ENCODE results near the gene CCL16. TPM values are rescaled to one million over a fixed set of nuclear protein-coding genes. Genes with fewer than 3 reads are reported as not detected.

The CCL16 gene
- total RNA-seq (under 1 TPM in 2 of 7 donors, not detected in 5; 0.11 to 0.26 TPM), polyA plus RNA-seq (under 1 TPM; 0.17 to 0.90 TPM)
- long read RNA-seq, donor 1, result 0 reads
- long read RNA-seq, donor 2, result 0 reads
- long read RNA-seq, donor 3, result 0 reads

- no peak within 1 kb of the TSS for H3K27ac ChIP-seq
- WGBS, 3 donors, result 84 to 91% (median 87%) methylated on average over 12 of the region's 12 CpGs
- no peaks in the 10 kb centered on the region for H3K9me3 ChIP-seq
- no peaks in the 10 kb centered on the region for H3K4me1 ChIP-seq (ENCODE audit: insufficient read depth)
- no peak within 1 kb of the TSS for H3K4me3 ChIP-seq
- H3K36me3 ChIP-seq, result no peaks in the 10 kb centered on the region
- no peak for DNase-seq
- intact Hi-C loops (cut with DNase I), result no loop called here
- TF ChIP-seq CTCF (IDR thresholded peaks at IDR 0.05) (no peak), POLR2A (IDR thresholded peaks at IDR 0.05) (no peak), EP300 (IDR thresholded peaks at IDR 0.05) (no peak)
- H3K27me3 ChIP-seq, result no peaks in the 10 kb centered on the region
These were observed at the start of gene CCL16 for GRCh38 chr17:35981246-35981645. CCL16 (minus strand) TSS chr17:35981497; CDS start chr17:35981420, 77 bp downstream.

GRCh38 chr17:36030956-36031355 is 49.7 kb upstream of the CCL16 start:
- H3K27ac ChIP-seq, result no peak overlapping the region

GRCh38 chr17:36027761-36028160 is 46.5 kb upstream of the CCL16 start:
- no peak for DNase-seq
- Histone ChIP-seq H3K4me1 (ENCODE audit: insufficient read depth) (no peaks in the 10 kb centered on the region), H3K9me3 (peaks cover 0 to 6% of the 10 kb centered on the region in 2 donors), H3K27me3 (no peaks in the 10 kb centered on the region), H3K4me3 (no peak overlapping the region), H3K27ac (no peak overlapping the region), H3K36me3 (no peaks in the 10 kb centered on the region)
- TF ChIP-seq POLR2A (IDR thresholded peaks at IDR 0.05), result no peak
- no peak for TF ChIP-seq CTCF (IDR thresholded peaks at IDR 0.05)
- TF ChIP-seq EP300 (IDR thresholded peaks at IDR 0.05), result no peak
- 43 to 55% (median 47%) methylated on average over 4 of the region's 4 CpGs for WGBS, 3 donors
- intact Hi-C loops (cut with DNase I), result no loop called here

More at GRCh38 chr17:36030956-36031355, 49.7 kb upstream of the CCL16 start:
- intact Hi-C loops (cut with DNase I), result loop anchor here in 1 of 4 donors (5.0 kb wide), 1 partner anchor 1216 kb away; no protein-coding TSS in a partner anchor
- Histone ChIP-seq H3K27me3 (no peaks in the 10 kb centered on the region), H3K4me1 (ENCODE audit: insufficient read depth) (no peaks in the 10 kb centered on the region), H3K36me3 (no peaks in the 10 kb centered on the region), H3K9me3 (no peaks in the 10 kb centered on the region), H3K4me3 (no peak overlapping the region)
- no peak for TF ChIP-seq CTCF (IDR thresholded peaks at IDR 0.05)
- no peak for TF ChIP-seq POLR2A (IDR thresholded peaks at IDR 0.05)
- TF ChIP-seq EP300 (IDR thresholded peaks at IDR 0.05), result no peak
- WGBS, 3 donors, result 91 to 92% (median 91%) methylated on average over 1 of the region's 1 CpG
- DNase-seq, result no peak

- Histone ChIP-seq H3K4me3 (no peak overlapping the region), H3K36me3 (no peaks in the 10 kb centered on the region), H3K9me3 (peaks cover 0 to 7% of the 10 kb centered on the region in 2 donors), H3K27me3 (no peaks in the 10 kb centered on the region), H3K27ac (no peak overlapping the region), H3K4me1 (ENCODE audit: insufficient read depth) (no peaks in the 10 kb centered on the region)
- no peak for DNase-seq
- 77 to 82% (median 82%) methylated on average over 6 of the region's 6 CpGs for WGBS, 3 donors
- TF ChIP-seq CTCF (IDR thresholded peaks at IDR 0.05) (no peak), POLR2A (IDR thresholded peaks at IDR 0.05) (no peak), EP300 (IDR thresholded peaks at IDR 0.05) (no peak)
- intact Hi-C loops (cut with DNase I), result no loop called here
These were observed 43.0 kb upstream of the CCL16 start for GRCh38 chr17:36024106-36024869.
